HL-60 (cell line): ENCODE results near the gene EDA.

Experiments
- CTCF ChIP-seq: IDR thresholded peaks from one replicate; pipeline ENCODE4 v1.5.1; 2011; ENCODE audit warnings: low read length, control low read depth, inconsistent platforms; ENCODE audit not compliant: insufficient read depth
- GABPA ChIP-seq: IDR thresholded peaks from 2 replicates; pipeline ENCODE4 v1.6.1; 2012; ENCODE audit warnings: low read depth
- POLR2AphosphoS5 ChIP-seq: IDR thresholded peaks from 2 replicates; pipeline ENCODE4 v1.6.1; 2012; ENCODE audit warnings: low read depth
- SPI1 ChIP-seq: IDR thresholded peaks from 2 replicates; pipeline ENCODE4 v1.6.1; 2012; ENCODE audit warnings: low read depth, mild to moderate bottlenecking, borderline replicate concordance
- TF ChIP-seq, protein P1 (sequence below): IDR thresholded peaks from 2 replicates; pipeline ENCODE4 v1.6.1; 2012; ENCODE audit warnings: low read depth; ENCODE audit not compliant: insufficient replicate concordance

DNA sequence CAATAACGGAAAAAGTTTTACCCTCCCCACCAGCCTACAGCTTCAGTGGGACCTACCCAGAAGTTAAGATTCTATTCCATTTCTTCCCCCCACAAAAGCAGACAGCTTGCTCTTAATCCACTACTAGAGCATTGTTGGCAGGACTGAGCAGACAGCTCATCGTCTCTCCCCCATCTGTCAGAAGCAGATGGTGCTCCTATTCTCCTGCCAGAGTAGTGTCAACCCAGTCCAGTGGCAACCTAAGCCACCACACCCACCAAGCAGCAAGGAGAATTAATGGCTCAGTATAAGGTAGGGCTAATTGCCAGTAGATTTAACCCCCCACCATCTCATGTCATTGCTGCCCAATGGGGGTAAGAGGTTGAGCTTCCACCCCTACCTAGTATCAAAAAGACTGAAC is 371.8 kb downstream of the EDA start:
- TF ChIP-seq, protein P1, sequence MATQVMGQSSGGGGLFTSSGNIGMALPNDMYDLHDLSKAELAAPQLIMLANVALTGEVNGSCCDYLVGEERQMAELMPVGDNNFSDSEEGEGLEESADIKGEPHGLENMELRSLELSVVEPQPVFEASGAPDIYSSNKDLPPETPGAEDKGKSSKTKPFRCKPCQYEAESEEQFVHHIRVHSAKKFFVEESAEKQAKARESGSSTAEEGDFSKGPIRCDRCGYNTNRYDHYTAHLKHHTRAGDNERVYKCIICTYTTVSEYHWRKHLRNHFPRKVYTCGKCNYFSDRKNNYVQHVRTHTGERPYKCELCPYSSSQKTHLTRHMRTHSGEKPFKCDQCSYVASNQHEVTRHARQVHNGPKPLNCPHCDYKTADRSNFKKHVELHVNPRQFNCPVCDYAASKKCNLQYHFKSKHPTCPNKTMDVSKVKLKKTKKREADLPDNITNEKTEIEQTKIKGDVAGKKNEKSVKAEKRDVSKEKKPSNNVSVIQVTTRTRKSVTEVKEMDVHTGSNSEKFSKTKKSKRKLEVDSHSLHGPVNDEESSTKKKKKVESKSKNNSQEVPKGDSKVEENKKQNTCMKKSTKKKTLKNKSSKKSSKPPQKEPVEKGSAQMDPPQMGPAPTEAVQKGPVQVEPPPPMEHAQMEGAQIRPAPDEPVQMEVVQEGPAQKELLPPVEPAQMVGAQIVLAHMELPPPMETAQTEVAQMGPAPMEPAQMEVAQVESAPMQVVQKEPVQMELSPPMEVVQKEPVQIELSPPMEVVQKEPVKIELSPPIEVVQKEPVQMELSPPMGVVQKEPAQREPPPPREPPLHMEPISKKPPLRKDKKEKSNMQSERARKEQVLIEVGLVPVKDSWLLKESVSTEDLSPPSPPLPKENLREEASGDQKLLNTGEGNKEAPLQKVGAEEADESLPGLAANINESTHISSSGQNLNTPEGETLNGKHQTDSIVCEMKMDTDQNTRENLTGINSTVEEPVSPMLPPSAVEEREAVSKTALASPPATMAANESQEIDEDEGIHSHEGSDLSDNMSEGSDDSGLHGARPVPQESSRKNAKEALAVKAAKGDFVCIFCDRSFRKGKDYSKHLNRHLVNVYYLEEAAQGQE, result no peak
- TF ChIP-seq POLR2AphosphoS5 (no peak), CTCF (no peak), GABPA (no peak), SPI1 (no peak)
